Left lung (tissue), 10 donors: ENCODE measurements around the gene BUB1B. TPM values are rescaled to one million over a fixed set of nuclear protein-coding genes. Genes with fewer than 3 reads are reported as not detected.
A peak's percentile ranks its signal among the peaks of the same experiment; 100 is the strongest.

Source experiments
- ATAC-seq: fragments of 200-7000 bp; cut with Tn5 transposase; one replicate; pipeline ENCODE4 v1.9.1; 2020; ENCODE audit warnings: moderate library complexity
- DNase-seq, 4 donors: peaks; one replicate each; pipeline ENCODE4 v3.0.0-alpha.2; 2013 to 2020
- H3K27ac ChIP-seq, 2 donors: fragments of 200-600 bp; sonication (generic) in 1 of 2; one replicate each; pipeline versions ENCODE4 v1.5.0 to v1.8.0; 2020 to 2021
- H3K27me3 ChIP-seq, 2 donors: fragments of 200-600 bp; sonication (generic) in 1 of 2; one replicate each; pipeline versions ENCODE4 v1.5.0 to v1.8.0; 2020 to 2021
- H3K36me3 ChIP-seq, 2 donors: fragments of 200-600 bp; sonication (generic) in 1 of 2; one replicate each; pipeline versions ENCODE4 v1.5.0 to v1.8.0; 2020 to 2021
- H3K4me1 ChIP-seq, 2 donors: fragments of 200-600 bp; one replicate each; pipeline ENCODE4 v1.8.0; 2021
- H3K4me3 ChIP-seq, 2 donors: fragments of 200-600 bp; sonication (generic) in 1 of 2; one replicate each; pipeline versions ENCODE4 v1.5.0 to v1.8.0; 2020 to 2021; ENCODE audit warnings: mild to moderate bottlenecking in 1 of 2
- H3K9me3 ChIP-seq, 2 donors: fragments of 200-600 bp; sonication (generic) in 1 of 2; one replicate each; pipeline versions ENCODE4 v1.5.0 to v1.8.0; 2020 to 2021
- CTCF ChIP-seq, 2 donors: fragments of 200-600 bp; sonication (generic) in 1 of 2; IDR thresholded peaks; one replicate each; pipeline versions ENCODE4 v1.5.0 to v1.8.0; 2021; ENCODE audit warnings: antibody characterized with exemption in 2 of 2
- intact Hi-C, 2 donors: fragments of 100-400 bp; cut with DNase I; formaldehyde crosslinking; loops; one replicate each; pipeline versions ENCODE4 v1.11.2 to v1.14.2; 2022
- polyA plus RNA-seq, 6 donors: library from polyadenylated mRNA; unstranded; fragments of 120-200 nt; gene quantifications; one replicate each; pipeline ENCODE4 v1.2.1, GENCODE V29; 2013; ENCODE audit not compliant: insufficient read length in 6 of 6
- total RNA-seq, 2 donors: library from RNA; stranded (reverse); fragmentation: NEBNext Ultra II Directional; extraction: Animal tissue kit (Norgen Biotek cat#: 25700); gene quantifications; one replicate each; pipeline ENCODE4 v1.2.1, GENCODE V29; 2021
- donor health status: DM: no; HTN: yes; CAD: no.
- donor health status: DM: no; HTN: no; CAD: no.

BUB1B gene
- total and polyA plus RNA-seq, 8 donors, result 4.6 to 54.5 (median 25.9) TPM

DNA sequence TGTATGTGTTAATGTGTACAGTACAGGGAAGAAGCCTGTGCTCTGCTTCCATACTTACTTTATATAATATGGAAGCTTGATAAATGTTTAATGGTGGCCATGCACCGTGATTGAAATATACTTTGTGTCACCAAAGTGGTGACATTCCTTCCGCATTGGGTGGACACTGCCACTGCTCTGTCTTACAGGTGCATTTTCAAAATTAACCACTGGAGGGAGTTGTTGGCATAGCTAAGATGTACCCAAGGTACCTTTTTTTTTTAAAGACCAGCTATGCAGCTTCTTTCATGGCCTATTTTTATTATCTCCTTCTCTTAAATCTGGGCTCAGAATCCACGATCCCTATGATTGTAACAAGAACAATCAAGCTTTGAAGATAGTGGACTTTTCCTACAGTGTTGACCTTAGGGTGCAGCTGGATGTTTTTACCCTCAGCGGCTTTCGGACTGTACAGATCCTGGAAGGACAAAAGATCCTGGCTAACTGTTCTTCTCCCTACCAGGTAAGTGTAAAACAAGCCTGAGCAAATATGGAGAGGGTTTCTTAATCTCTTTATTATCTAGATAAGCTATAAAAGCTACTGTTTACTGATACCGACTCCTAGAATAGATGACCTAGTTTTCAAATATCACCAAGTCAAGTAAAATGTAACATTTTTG lies 56.4 kb downstream of the BUB1B start:
- peak in 2 of 4 donors; percentile 57 to 81 for DNase-seq
- peak; percentile 82 to 93 for TF ChIP-seq CTCF (IDR thresholded peaks at IDR 0.05)
- no peaks in the 10 kb centered on the region for H3K4me1 ChIP-seq
- H3K4me3 ChIP-seq, result no peak overlapping the region
- peaks cover 0 to 12% of the 10 kb centered on the region in 2 donors for H3K36me3 ChIP-seq
- H3K27ac ChIP-seq, result no peak overlapping the region
- peak; percentile 99 for ATAC-seq
- intact Hi-C loops, result no loop called here
- no peaks in the 10 kb centered on the region for H3K9me3 ChIP-seq
- no peaks in the 10 kb centered on the region for H3K27me3 ChIP-seq

- TF ChIP-seq CTCF (IDR thresholded peaks at IDR 0.05), result no peak
- Histone ChIP-seq H3K36me3 (peaks cover 0 to 13% of the 10 kb centered on the region in 2 donors), H3K4me3 (no peak overlapping the region), H3K9me3 (no peaks in the 10 kb centered on the region), H3K4me1 (no peaks in the 10 kb centered on the region), H3K27ac (no peak overlapping the region), H3K27me3 (no peaks in the 10 kb centered on the region)
- ATAC-seq (no peak), DNase-seq (no peak)
- intact Hi-C loops, result loop anchor here in 1 of 2 donors (2.0 kb wide), 1 partner anchor 55 kb away; no protein-coding TSS in a partner anchor
Measured at GRCh38 chr15:40219801-40220200, 58.9 kb downstream of the BUB1B start.

- Histone ChIP-seq H3K27ac (no peak overlapping the region), H3K4me1 (no peaks in the 10 kb centered on the region), H3K9me3 (no peaks in the 10 kb centered on the region), H3K27me3 (no peaks in the 10 kb centered on the region), H3K36me3 (peaks cover 0 to 13% of the 10 kb centered on the region in 2 donors), H3K4me3 (no peak overlapping the region)
- ATAC-seq, result no peak
- intact Hi-C loops, result no loop called here
- no peak for TF ChIP-seq CTCF (IDR thresholded peaks at IDR 0.05)
- DNase-seq, result no peak
Measured at GRCh38 chr15:40222131-40222530, 61.3 kb downstream of the BUB1B start.

- no peak overlapping the region for H3K4me3 ChIP-seq
- no peak overlapping the region for H3K27ac ChIP-seq
- H3K9me3 ChIP-seq, result no peaks in the 10 kb centered on the region
- H3K36me3 ChIP-seq, result peaks cover 0 to 7% of the 10 kb centered on the region in 2 donors
- intact Hi-C loops, result no loop called here
- DNase-seq (no peak), ATAC-seq (no peak)
- TF ChIP-seq CTCF (IDR thresholded peaks at IDR 0.05), result no peak
- H3K4me1 ChIP-seq, result no peaks in the 10 kb centered on the region
- no peaks in the 10 kb centered on the region for H3K27me3 ChIP-seq
Measured at GRCh38 chr15:40226736-40227135, 65.9 kb downstream of the BUB1B start.

- intact Hi-C loops, result no loop called here
- H3K27me3 ChIP-seq, result no peaks in the 10 kb centered on the region
- no peak overlapping the region for H3K27ac ChIP-seq
- no peaks in the 10 kb centered on the region for H3K36me3 ChIP-seq
- peaks cover 0 to 11% of the 10 kb centered on the region in 2 donors for H3K4me1 ChIP-seq
- no peaks in the 10 kb centered on the region for H3K9me3 ChIP-seq
- no peak for DNase-seq
- no peak for TF ChIP-seq CTCF (IDR thresholded peaks at IDR 0.05)
- no peak for ATAC-seq
- H3K4me3 ChIP-seq, result no peak overlapping the region
Measured at GRCh38 chr15:40229316-40229715, 68.4 kb downstream of the BUB1B start.
